Tibial artery (tissue), 4 donors: ENCODE results near the gene DKC1.

ENCODE experiments used
- DNase-seq, 2 donors: peaks; one replicate each; pipeline ENCODE4 v3.0.0-alpha.2; 2019
- H3K27ac ChIP-seq, 2 donors: fragments of 200-600 bp; sonication (generic) in 1 of 2; 1 replicate in 1 of 2; 2 replicates in 1 of 2; pipeline ENCODE4 v1.5.1; 2018 to 2019; ENCODE audit warnings: mild to moderate bottlenecking in 1 of 2
- H3K27me3 ChIP-seq, 2 donors: fragments of 200-600 bp; sonication (generic) in 1 of 2; one replicate each; pipeline versions ENCODE4 v1.5.1 to v1.6.0; 2016 to 2019
- H3K36me3 ChIP-seq, 3 donors: fragments of 200-600 bp; sonication (generic) in 2 of 3; one replicate each; pipeline ENCODE4 v1.5.1; 2016 to 2019; ENCODE audit warnings: mild to moderate bottlenecking in 2 of 3
- H3K4me1 ChIP-seq, 4 donors: fragments of 200-600 bp; sonication (generic) in 2 of 4; 1 replicate in 3 of 4; 2 replicates in 1 of 4; pipeline ENCODE4 v1.5.1; 2016 to 2019
- H3K4me3 ChIP-seq, 2 donors: fragments of 200-600 bp; sonication (generic) in 1 of 2; 1 replicate in 1 of 2; 2 replicates in 1 of 2; pipeline ENCODE4 v1.5.1; 2018 to 2019; ENCODE audit warnings: mild to moderate bottlenecking in 2 of 2
- H3K9me3 ChIP-seq, 3 donors: fragments of 200-600 bp; sonication (generic) in 1 of 3; one replicate each; pipeline ENCODE4 v1.5.1; 2016 to 2019
- intact Hi-C: fragments of 100-400 bp; cut with DNase I; formaldehyde crosslinking; loops from one replicate; pipeline ENCODE4 v1.15.0; 2023; ENCODE audit warnings: low total_unique reads
- TF ChIP-seq, protein P1 (sequence below), 2 experiments: fragments of 200-600 bp in 1 of 2; fragments of 450-650 bp in 1 of 2; IDR thresholded peaks; one replicate each; pipeline ENCODE4 v1.5.1; 2017 to 2019; ENCODE audit warnings: antibody characterized with exemption in 2 of 2, mild to moderate bottlenecking in 1 of 2, moderate library complexity in 1 of 2

The DKC1 gene

GRCh38 chrX:154749856-154750255 is 12.8 kb upstream of the DKC1 start:
- H3K27me3 ChIP-seq, result no peaks in the 10 kb centered on the region
- peak overlapping the region; percentile 62 to 64 for H3K4me3 ChIP-seq
- H3K36me3 ChIP-seq, result no peaks in the 10 kb centered on the region
- DNase-seq, result no peak
- TF ChIP-seq, protein P1, sequence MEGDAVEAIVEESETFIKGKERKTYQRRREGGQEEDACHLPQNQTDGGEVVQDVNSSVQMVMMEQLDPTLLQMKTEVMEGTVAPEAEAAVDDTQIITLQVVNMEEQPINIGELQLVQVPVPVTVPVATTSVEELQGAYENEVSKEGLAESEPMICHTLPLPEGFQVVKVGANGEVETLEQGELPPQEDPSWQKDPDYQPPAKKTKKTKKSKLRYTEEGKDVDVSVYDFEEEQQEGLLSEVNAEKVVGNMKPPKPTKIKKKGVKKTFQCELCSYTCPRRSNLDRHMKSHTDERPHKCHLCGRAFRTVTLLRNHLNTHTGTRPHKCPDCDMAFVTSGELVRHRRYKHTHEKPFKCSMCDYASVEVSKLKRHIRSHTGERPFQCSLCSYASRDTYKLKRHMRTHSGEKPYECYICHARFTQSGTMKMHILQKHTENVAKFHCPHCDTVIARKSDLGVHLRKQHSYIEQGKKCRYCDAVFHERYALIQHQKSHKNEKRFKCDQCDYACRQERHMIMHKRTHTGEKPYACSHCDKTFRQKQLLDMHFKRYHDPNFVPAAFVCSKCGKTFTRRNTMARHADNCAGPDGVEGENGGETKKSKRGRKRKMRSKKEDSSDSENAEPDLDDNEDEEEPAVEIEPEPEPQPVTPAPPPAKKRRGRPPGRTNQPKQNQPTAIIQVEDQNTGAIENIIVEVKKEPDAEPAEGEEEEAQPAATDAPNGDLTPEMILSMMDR (IDR thresholded peaks at IDR 0.05), result no peak
- intact Hi-C loops, result no loop called here
- peak overlapping the region; percentile 76 to 89 for H3K27ac ChIP-seq
- H3K4me1 ChIP-seq, result peaks cover 3 to 12% (median 8%) of the 10 kb centered on the region in 4 donors
- H3K9me3 ChIP-seq, result no peaks in the 10 kb centered on the region

GRCh38 chrX:154750301-154751202 is 12.1 kb upstream of the DKC1 start, which contains the start of gene GAB3:
GAB3 (minus strand) TSS chrX:154751077; CDS start chrX:154751025, 52 bp downstream.
- H3K27ac ChIP-seq, result peak within 1 kb of the TSS; percentile 76 to 89
- H3K9me3 ChIP-seq, result no peaks in the 10 kb centered on the region
- no peak for DNase-seq
- TF ChIP-seq, protein P1 (IDR thresholded peaks at IDR 0.05), result no peak
- no peaks in the 10 kb centered on the region for H3K36me3 ChIP-seq
- intact Hi-C loops, result no loop called here
- no peaks in the 10 kb centered on the region for H3K27me3 ChIP-seq
- peak within 1 kb of the TSS; percentile 62 to 64 for H3K4me3 ChIP-seq
- H3K4me1 ChIP-seq, result peaks cover 3 to 12% (median 8%) of the 10 kb centered on the region in 4 donors

GRCh38 chrX:154751203-154751668 is 11.4 kb upstream of the DKC1 start:
- Histone ChIP-seq H3K4me1 (peaks cover 3 to 12% (median 8%) of the 10 kb centered on the region in 4 donors), H3K9me3 (no peaks in the 10 kb centered on the region), H3K4me3 (peak overlapping the region; percentile 62 to 64), H3K27ac (peak overlapping the region; percentile 76 to 89), H3K27me3 (no peaks in the 10 kb centered on the region), H3K36me3 (no peaks in the 10 kb centered on the region)
- DNase-seq, result no peak
- TF ChIP-seq, protein P1 (IDR thresholded peaks at IDR 0.05), result no peak
- intact Hi-C loops, result no loop called here

- no peak overlapping the region for H3K4me3 ChIP-seq
- TF ChIP-seq, protein P1 (IDR thresholded peaks at IDR 0.05), result no peak
- intact Hi-C loops, result no loop called here
- peaks cover 3 to 12% (median 8%) of the 10 kb centered on the region in 4 donors for H3K4me1 ChIP-seq
- no peaks in the 10 kb centered on the region for H3K9me3 ChIP-seq
- no peak for DNase-seq
- no peaks in the 10 kb centered on the region for H3K36me3 ChIP-seq
- no peaks in the 10 kb centered on the region for H3K27me3 ChIP-seq
- peak overlapping the region in 1 of 2 donors; percentile 89 for H3K27ac ChIP-seq
Observed at GRCh38 chrX:154751669-154752271, 10.9 kb upstream of the DKC1 start.

DNA sequence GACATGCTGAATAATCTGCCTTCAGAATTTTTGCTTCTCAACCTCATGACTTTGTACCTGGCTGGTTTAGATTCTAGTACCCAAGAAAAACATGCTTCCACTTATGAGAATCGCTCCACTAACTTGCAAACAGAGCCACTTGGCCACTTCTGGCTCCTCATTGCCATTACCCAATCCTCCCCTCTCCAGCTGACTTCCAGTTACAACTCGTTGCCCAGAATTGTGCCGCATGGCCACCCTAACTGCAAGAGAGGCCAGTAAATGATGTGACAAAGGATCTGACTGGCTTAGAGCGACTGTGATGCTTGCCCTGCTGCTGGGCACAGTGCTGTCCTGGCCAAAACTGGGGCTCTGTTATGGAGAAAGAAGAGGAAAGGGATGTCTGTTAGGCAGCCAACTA is 4.0 kb upstream of the DKC1 start:
- no peak for DNase-seq
- Histone ChIP-seq H3K27ac (no peak overlapping the region), H3K4me1 (peaks cover 0 to 2% (median under 1%) of the 10 kb centered on the region in 4 donors), H3K27me3 (no peaks in the 10 kb centered on the region), H3K9me3 (no peaks in the 10 kb centered on the region), H3K36me3 (no peaks in the 10 kb centered on the region), H3K4me3 (no peak overlapping the region)
- intact Hi-C loops, result no loop called here
- TF ChIP-seq, protein P1 (IDR thresholded peaks at IDR 0.05), result no peak
